ENCODE measurements around the gene SHLD1. TPM values are rescaled to one million over a fixed set of nuclear protein-coding genes. Genes with fewer than 3 reads are reported as not detected.
"Not testable (repeated sequence)": the region's sequence is repeated elsewhere in the genome, so short reads cannot be mapped to it uniquely, and the experiment has no call there.

The SHLD1 gene
- total RNA-seq, 8 experiments from 2014 or later = 6.4 to 10.4 (median 8.7) TPM

- Histone ChIP-seq H3K27ac (no peak overlapping the region), H3K4me3 (no peak overlapping the region), H3K4me1 (replicated peaks in 1 of 2) (peaks cover 0 to 7% of the 10 kb centered on the region in 2 donors)
- in situ Hi-C loops (cut with MboI; ENCODE audit: low pct_unique_long_range_greater_than_20kb in 2 of 9, low sequenced_read_pairs in 9 of 9, unreplicated experiment in 9 of 9) = no loop called here
- ATAC-seq (replicated peaks in 6 of 8) = peak in 7 of 8 experiments; percentile 23 to 65 (median 30)
- 50 to 100% (median 100%) methylated on average over 1 of the region's 1 CpG; no CpG with 5 or more reads in 2 of the 10 experiments for WGBS, 10 experiments
These were observed 20.8 kb downstream of the SHLD1 start for GRCh38 chr20:5770987-5771318.

GRCh38 chr20:5772704-5773103, 22.5 kb downstream of the SHLD1 start:
- no peak overlapping the region for H3K27ac ChIP-seq
- no peak for ATAC-seq (replicated peaks in 6 of 8)
- WGBS, 10 experiments = 60 to 94% (median 83%) methylated on average over 1 to 4 of the region's 5 CpGs; no CpG with 5 or more reads in 3 of the 10 experiments
- peaks cover 0 to 7% of the 10 kb centered on the region in 2 donors for H3K4me1 ChIP-seq (replicated peaks in 1 of 2)
- in situ Hi-C loops (cut with MboI; ENCODE audit: low pct_unique_long_range_greater_than_20kb in 2 of 9, low sequenced_read_pairs in 9 of 9, unreplicated experiment in 9 of 9) = no loop called here
- H3K4me3 ChIP-seq = no peak overlapping the region

- 84 to 97% (median 92%) methylated on average over 2 to 6 of the region's 8 CpGs; no CpG with 5 or more reads in 2 of the 10 experiments for WGBS, 10 experiments
- in situ Hi-C loops (cut with MboI; ENCODE audit: low pct_unique_long_range_greater_than_20kb in 2 of 9, low sequenced_read_pairs in 9 of 9, unreplicated experiment in 9 of 9) = no loop called here
- peaks cover 0 to 7% of the 10 kb centered on the region in 2 donors for H3K4me1 ChIP-seq (replicated peaks in 1 of 2)
- no peak for ATAC-seq (replicated peaks in 6 of 8)
- H3K4me3 ChIP-seq = no peak overlapping the region
- H3K27ac ChIP-seq = no peak overlapping the region
These were observed 23.4 kb downstream of the SHLD1 start for GRCh38 chr20:5773589-5773988.

- in situ Hi-C loops (cut with MboI; ENCODE audit: low pct_unique_long_range_greater_than_20kb in 2 of 9, low sequenced_read_pairs in 9 of 9, unreplicated experiment in 9 of 9) = loop anchor here (25.0 kb wide), 2 partner anchors 214 to 239 kb away; no protein-coding TSS in a partner anchor
- 80 to 100% methylated on average over 1 to 3 of the region's 5 CpGs; no CpG with 5 or more reads in 8 of the 10 experiments for WGBS, 10 experiments
- H3K27ac ChIP-seq = no peak overlapping the region
- no peak overlapping the region for H3K4me3 ChIP-seq
- ATAC-seq (replicated peaks in 6 of 8) = no peak
- H3K4me1 ChIP-seq (replicated peaks in 1 of 2) = no peaks in the 10 kb centered on the region
These were observed 25.9 kb downstream of the SHLD1 start for GRCh38 chr20:5776077-5776476.

- Histone ChIP-seq H3K4me3 (no peak overlapping the region), H3K27ac (no peak overlapping the region), H3K4me1 (replicated peaks in 1 of 2) (peaks cover 0 to 6% of the 10 kb centered on the region in 2 donors)
- no peak for ATAC-seq (replicated peaks in 6 of 8)
- 60 to 100% (median 84%) methylated on average over 1 to 3 of the region's 3 CpGs; no CpG with 5 or more reads in 4 of the 10 experiments for WGBS, 10 experiments
- in situ Hi-C loops (cut with MboI; ENCODE audit: low pct_unique_long_range_greater_than_20kb in 2 of 9, low sequenced_read_pairs in 9 of 9, unreplicated experiment in 9 of 9) = loop anchor here (25.0 kb wide), 2 partner anchors 217 to 242 kb away; no protein-coding TSS in a partner anchor
These were observed 29.1 kb downstream of the SHLD1 start for GRCh38 chr20:5779071-5779900.

- peak in 1 of 8 experiments; percentile 58 for ATAC-seq (replicated peaks in 6 of 8)
- WGBS, 10 experiments = 92 to 100% (median 100%) methylated on average over 1 to 2 of the region's 2 CpGs; no CpG with 5 or more reads in 6 of the 10 experiments
- in situ Hi-C loops (cut with MboI; ENCODE audit: low pct_unique_long_range_greater_than_20kb in 2 of 9, low sequenced_read_pairs in 9 of 9, unreplicated experiment in 9 of 9) = loop anchor here (25.0 kb wide), 2 partner anchors 219 to 244 kb away; no protein-coding TSS in a partner anchor
- Histone ChIP-seq H3K27ac (no peak overlapping the region), H3K4me1 (replicated peaks in 1 of 2) (peaks cover 0 to 6% of the 10 kb centered on the region in 2 donors), H3K4me3 (no peak overlapping the region)
These were observed 30.6 kb downstream of the SHLD1 start for GRCh38 chr20:5780846-5781217.

GRCh38 chr20:5781367-5781766, 31.2 kb downstream of the SHLD1 start:
- in situ Hi-C loops (cut with MboI; ENCODE audit: low pct_unique_long_range_greater_than_20kb in 2 of 9, low sequenced_read_pairs in 9 of 9, unreplicated experiment in 9 of 9) = loop anchor here (25.0 kb wide), 2 partner anchors 219 to 244 kb away; no protein-coding TSS in a partner anchor
- H3K4me1 ChIP-seq (replicated peaks in 1 of 2); H3K27ac ChIP-seq; ATAC-seq (replicated peaks in 6 of 8); H3K4me3 ChIP-seq: not testable (repeated sequence)
- whole genome bisulfite sequencing, 10 experiments = 20 to 100% (median 73%) methylated on average over 1 to 7 of the region's 8 CpGs; no CpG with 5 or more reads in 3 of the 10 experiments

GRCh38 chr20:5781798-5782750, 31.9 kb downstream of the SHLD1 start:
- ATAC-seq (replicated peaks in 6 of 8) = peak in 3 of 8 experiments; percentile 37 to 84 (median 52)
- H3K4me1 ChIP-seq (replicated peaks in 1 of 2) = peaks cover 0 to 6% of the 10 kb centered on the region in 2 donors
- H3K27ac ChIP-seq = no peak overlapping the region
- H3K4me3 ChIP-seq = no peak overlapping the region
- WGBS, 10 experiments = 40 to 89% (median 66%) methylated on average over 2 to 9 of the region's 11 CpGs; no CpG with 5 or more reads in 1 of the 10 experiments
- in situ Hi-C loops (cut with MboI; ENCODE audit: low pct_unique_long_range_greater_than_20kb in 2 of 9, low sequenced_read_pairs in 9 of 9, unreplicated experiment in 9 of 9) = loop anchor here (25.0 kb wide), 2 partner anchors 220 to 245 kb away; no protein-coding TSS in a partner anchor

GRCh38 chr20:5784735-5785134, 34.5 kb downstream of the SHLD1 start:
- WGBS, 10 experiments = 63 to 100% (median 98%) methylated on average over 1 to 8 of the region's 8 CpGs; no CpG with 5 or more reads in 2 of the 10 experiments
- ATAC-seq (replicated peaks in 6 of 8) = no peak
- in situ Hi-C loops (cut with MboI; ENCODE audit: low pct_unique_long_range_greater_than_20kb in 2 of 9, low sequenced_read_pairs in 9 of 9, unreplicated experiment in 9 of 9) = loop anchor here (25.0 kb wide), 2 partner anchors 222 to 247 kb away; no protein-coding TSS in a partner anchor
- no peak overlapping the region for H3K27ac ChIP-seq
- H3K4me1 ChIP-seq (replicated peaks in 1 of 2) = peaks cover 0 to 6% of the 10 kb centered on the region in 2 donors
- H3K4me3 ChIP-seq = no peak overlapping the region

- Histone ChIP-seq H3K27ac (no peak overlapping the region), H3K4me1 (replicated peaks in 1 of 2) (peaks cover 0 to 6% of the 10 kb centered on the region in 2 donors), H3K4me3 (no peak overlapping the region)
- in situ Hi-C loops (cut with MboI; ENCODE audit: low pct_unique_long_range_greater_than_20kb in 2 of 9, low sequenced_read_pairs in 9 of 9, unreplicated experiment in 9 of 9) = loop anchor here (25.0 kb wide), 2 partner anchors 223 to 248 kb away; no protein-coding TSS in a partner anchor
- 50 to 100% (median 90%) methylated on average over 1 to 3 of the region's 5 CpGs; no CpG with 5 or more reads in 2 of the 10 experiments for WGBS, 10 experiments
- peak in 3 of 8 experiments; percentile 32 to 54 (median 37) for ATAC-seq (replicated peaks in 6 of 8)
These were observed 34.9 kb downstream of the SHLD1 start for GRCh38 chr20:5785146-5785545.

GRCh38 chr20:5786930-5787795, 37.0 kb downstream of the SHLD1 start:
- in situ Hi-C loops (cut with MboI; ENCODE audit: low pct_unique_long_range_greater_than_20kb in 2 of 9, low sequenced_read_pairs in 9 of 9, unreplicated experiment in 9 of 9) = loop anchor here (25.0 kb wide), 2 partner anchors 225 to 250 kb away; no protein-coding TSS in a partner anchor
- peak in 1 of 8 experiments; percentile 11 for ATAC-seq (replicated peaks in 6 of 8)
- H3K4me3 ChIP-seq = no peak overlapping the region
- H3K4me1 ChIP-seq (replicated peaks in 1 of 2) = no peaks in the 10 kb centered on the region
- H3K27ac ChIP-seq = no peak overlapping the region
- 80 to 100% (median 95%) methylated on average over 1 to 2 of the region's 2 CpGs; no CpG with 5 or more reads in 1 of the 10 experiments for WGBS, 10 experiments

- ATAC-seq (replicated peaks in 6 of 8) = no peak
These were observed 37.6 kb downstream of the SHLD1 start for GRCh38 chr20:5787796-5788165.

More at GRCh38 chr20:5787796-5788165, 37.6 kb downstream of the SHLD1 start:
- H3K4me3 ChIP-seq = no peak overlapping the region
- no peaks in the 10 kb centered on the region for H3K4me1 ChIP-seq (replicated peaks in 1 of 2)
- no peak overlapping the region for H3K27ac ChIP-seq
- in situ Hi-C loops (cut with MboI; ENCODE audit: low pct_unique_long_range_greater_than_20kb in 2 of 9, low sequenced_read_pairs in 9 of 9, unreplicated experiment in 9 of 9) = loop anchor here (25.0 kb wide), 2 partner anchors 225 to 250 kb away; no protein-coding TSS in a partner anchor

Measured in motor neuron (in vitro differentiated cells).